HG02763 (cell line): ENCODE measurements around the gene ARSI.
"Not testable (repeated sequence)": the region's sequence is repeated elsewhere in the genome, so short reads cannot be mapped to it uniquely, and the experiment has no call there.

Experiments
- ATAC-seq: cut with Tn5 transposase; IDR thresholded peaks from one replicate; pipeline ENCODE4 v1.9.1; 2021; ENCODE audit warnings: mild to moderate bottlenecking, moderate library complexity; ENCODE audit not compliant: unreplicated experiment

ARSI gene

DNA sequence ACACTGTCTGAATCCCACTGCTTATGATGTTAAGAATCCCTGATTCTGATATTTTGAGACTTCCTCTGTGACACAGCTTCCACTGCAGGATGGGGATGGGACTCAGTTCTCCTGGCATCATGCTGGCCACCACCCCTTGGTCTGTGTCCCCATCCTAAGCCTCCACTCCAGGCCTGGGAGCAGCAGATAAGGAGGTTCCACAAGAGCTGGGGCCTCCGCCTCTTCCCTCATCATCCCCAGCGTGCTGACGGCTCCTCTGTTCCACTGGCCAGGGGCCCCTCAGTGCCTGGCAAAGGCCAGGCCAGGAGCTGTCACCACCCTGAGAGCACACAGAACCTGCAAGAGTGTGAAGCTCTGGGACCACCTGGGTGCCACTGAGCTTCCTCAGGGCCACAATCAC is 53.8 kb downstream of the ARSI start:
- ATAC-seq = no peak

DNA sequence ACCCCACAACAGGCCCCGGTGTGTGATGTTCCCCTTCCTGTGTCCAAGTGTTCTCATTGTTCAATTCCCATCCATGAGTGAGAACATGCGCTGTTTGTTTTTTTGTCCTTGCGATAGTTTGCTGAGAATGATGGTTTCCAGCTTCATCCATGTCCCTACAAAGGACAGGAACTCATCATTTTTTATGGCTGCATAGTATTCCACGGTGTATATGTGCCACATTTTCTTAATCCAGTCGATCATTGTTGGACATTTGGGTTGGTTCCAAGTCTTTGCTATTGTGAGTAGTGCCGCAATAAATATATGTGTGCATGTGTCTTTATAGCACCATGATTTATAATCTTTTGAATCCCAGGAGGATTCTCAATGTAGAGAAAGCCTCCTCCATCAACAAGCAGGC is 54.2 kb downstream of the ARSI start:
- ATAC-seq = not testable (repeated sequence)

DNA sequence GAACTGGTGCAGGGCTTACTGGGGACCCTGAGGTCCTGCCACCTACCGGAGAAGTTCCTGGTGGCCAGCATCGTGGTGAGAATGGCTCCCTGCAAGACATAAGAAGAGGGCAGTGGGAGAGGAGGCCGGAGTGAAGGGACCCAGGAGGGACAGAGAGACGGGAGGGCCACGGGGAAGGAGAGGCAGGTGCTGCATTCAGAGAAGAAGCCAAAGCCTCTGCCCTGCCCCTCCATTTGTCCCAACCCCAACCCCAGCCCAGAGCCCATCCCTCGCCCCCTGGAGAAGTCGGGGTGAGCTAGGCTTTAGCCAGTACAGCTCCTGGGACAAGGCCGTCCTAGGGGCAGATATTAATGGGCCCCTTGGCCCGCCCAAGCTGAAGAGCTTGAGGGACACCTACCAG is 55.0 kb downstream of the ARSI start:
- no peak for ATAC-seq

DNA sequence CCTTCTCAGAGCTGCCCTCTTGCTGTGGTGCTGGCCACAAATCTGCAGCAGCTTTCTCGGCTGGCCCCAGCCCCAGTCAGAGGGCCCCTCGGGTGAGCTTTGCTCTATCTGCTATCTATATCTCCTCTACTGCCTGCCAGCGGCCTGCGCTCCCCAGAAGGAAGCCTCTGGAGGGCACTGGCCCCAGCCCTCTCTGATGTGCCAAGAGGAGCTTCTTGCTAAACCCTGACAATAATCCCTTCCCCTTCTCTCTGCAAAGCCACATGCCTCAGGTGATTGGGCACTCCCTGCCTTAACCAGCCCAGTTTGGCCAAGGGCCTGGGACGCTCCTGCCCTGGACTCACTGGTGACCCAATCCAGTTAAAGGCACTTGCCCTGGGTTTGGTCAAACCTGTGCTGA is 55.9 kb downstream of the ARSI start:
- no peak for ATAC-seq

DNA sequence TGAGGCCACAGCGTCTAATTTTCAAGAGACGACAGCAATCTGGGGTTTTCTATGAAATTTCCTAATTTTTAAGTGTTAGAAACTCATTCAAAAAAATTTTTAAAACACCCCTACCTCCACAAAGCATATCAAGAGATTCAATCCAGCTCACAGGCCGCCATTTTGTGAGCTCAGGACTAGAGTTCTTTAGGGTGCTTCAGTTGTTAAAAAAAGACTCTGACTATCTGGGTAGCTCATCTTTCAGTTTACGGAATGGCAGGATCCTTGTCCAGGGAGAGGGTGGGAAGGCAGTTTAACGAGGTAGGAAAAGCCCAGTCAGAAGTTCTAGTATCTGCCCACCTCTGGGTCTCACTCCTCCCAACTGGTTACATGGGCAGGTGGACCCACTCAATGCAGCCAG is 56.3 kb downstream of the ARSI start:
- no peak for ATAC-seq
